ENCODE results near the gene ZNF879.

The ZNF879 gene

DNA sequence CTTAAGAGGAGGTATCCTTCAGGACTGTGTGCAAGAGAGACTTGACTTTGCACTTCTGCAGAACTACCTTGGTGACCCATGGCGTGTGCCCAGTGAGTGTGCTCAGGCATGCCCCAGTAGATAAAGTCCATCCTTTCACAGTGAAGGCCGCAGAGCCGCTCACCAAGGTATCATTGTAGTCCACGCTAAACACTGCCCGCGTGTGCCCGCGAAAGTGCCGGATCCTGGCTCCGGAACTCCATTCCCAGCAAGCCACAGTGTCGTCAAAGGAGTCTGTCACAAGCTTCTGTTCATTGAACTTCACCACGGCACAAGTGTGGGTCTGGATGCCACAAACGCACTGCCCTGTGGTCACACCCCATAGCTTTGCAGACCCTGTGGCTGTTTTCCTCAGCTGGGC lies 25.2 kb upstream of the ZNF879 start:
- H3K4me3 ChIP-seq (ENCODE audit: low read depth, low read length): no peak overlapping the region
- no peak for DNase-seq (ENCODE audit: low read depth)

DNA sequence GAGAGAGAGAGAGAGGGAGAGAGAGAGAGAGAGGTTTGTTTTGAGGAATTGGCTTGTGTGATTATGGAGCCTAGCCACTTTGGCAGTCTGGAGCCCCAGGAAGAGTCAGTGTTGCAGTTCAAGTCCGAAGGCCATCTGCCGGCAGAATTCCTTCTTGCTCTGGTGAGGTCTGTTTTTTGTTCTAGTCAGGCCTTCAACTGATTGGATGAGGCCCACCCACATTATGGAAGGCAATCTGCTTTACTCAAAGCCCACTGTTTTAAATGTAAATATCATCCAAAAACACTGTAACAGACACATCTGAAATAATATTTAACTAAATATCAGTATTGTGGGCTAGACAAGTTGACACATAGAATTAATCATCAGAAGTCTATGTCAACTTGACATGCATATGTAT lies 17.0 kb upstream of the ZNF879 start:
- no peak for DNase-seq (ENCODE audit: low read depth)

DNA sequence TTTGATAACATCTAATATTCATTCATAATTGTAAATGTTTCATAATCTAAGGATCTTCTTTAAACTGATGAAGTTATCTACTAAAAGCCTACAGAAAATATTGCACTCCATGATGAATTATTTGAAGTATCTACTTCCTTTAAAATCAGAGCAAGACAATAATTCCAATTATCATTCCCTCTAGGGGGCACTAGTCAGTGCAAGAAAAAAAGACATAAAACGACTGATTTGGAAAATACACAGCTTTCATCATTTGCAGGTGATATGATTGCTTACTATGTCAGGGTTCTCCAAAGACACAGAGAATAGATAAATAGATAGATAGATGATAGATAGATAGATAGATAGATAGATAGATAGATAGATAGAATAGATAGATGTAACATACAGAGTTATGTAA lies 14.9 kb upstream of the ZNF879 start:
- no peak for DNase-seq (ENCODE audit: low read depth)
- no peak overlapping the region for H3K4me3 ChIP-seq (ENCODE audit: low read depth, low read length)

More for the DNA sequence above, 17.0 kb upstream of the ZNF879 start:
- H3K4me3 ChIP-seq (ENCODE audit: low read depth, low read length): no peak overlapping the region

DNA sequence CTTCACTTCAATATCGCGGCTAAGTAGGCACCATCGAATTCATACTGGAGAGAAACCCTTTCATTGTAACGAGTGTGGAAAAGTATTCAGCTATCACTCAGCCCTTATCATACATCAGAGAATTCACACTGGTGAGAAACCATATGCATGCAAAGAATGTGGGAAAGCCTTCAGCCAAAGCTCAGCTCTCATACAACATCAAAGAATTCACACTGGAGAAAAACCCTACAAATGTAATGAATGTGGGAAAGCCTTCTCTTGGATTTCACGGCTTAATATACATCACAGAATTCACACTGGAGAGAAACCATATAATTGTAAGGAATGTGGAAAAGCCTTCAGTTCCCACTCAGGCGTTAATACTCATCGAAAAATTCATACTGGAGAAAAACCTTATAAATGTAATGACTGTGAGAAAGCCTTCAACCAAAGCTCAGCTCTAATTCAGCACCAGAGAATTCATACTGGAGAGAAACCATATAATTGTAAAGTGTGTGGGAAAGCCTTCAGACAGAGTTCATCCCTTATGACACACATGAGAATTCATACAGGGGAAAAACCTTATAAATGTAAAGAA lies 9.5 kb downstream of the ZNF879 start:
- no peak overlapping the region for H3K4me3 ChIP-seq (ENCODE audit: low read depth, low read length)
- no peak for DNase-seq (ENCODE audit: low read depth)

DNA sequence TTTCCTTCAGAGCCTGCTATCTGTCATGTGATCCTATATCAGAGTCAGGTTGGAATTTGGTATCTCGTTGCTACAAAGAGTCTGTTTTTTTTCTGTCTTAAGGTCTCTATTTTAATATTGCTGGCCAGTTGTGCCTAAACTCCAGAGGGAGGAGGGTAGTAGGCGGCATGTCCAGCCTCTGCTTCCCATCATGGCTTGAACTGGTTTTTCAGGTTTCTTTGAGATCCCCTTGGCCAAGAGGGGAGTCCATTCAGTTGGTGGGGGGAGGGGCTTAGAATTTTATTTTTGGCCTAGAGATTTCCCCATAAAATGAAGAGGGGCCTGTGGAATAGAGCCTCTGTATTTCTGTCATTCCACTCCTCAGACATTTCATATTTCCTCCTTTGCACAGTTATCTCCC lies 21.2 kb downstream of the ZNF879 start:
- H3K4me3 ChIP-seq (ENCODE audit: low read depth, low read length): no peak overlapping the region
- no peak for DNase-seq (ENCODE audit: low read depth)

DNA sequence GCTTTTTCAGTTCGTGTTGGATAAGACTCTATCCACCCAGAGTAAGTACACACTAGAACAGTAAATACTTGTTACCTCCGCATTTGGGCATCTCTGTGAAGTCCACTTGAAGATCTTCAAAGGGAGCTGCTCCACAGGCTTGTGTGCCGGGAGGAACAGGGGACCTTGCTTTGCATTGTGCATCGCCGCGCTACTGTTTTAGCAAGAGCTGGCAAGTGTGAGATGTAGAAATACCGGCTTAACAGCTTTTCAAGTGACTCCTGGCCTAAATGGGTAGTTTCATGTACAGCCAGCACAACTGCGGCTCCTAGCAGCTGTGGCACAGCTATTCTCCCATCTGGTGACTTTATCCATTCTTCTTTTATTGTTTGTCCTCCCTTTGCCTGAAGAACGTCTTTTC lies 28.2 kb downstream of the ZNF879 start:
- H3K4me3 ChIP-seq (ENCODE audit: low read depth, low read length): no peak overlapping the region
- no peak for DNase-seq (ENCODE audit: low read depth)

DNA sequence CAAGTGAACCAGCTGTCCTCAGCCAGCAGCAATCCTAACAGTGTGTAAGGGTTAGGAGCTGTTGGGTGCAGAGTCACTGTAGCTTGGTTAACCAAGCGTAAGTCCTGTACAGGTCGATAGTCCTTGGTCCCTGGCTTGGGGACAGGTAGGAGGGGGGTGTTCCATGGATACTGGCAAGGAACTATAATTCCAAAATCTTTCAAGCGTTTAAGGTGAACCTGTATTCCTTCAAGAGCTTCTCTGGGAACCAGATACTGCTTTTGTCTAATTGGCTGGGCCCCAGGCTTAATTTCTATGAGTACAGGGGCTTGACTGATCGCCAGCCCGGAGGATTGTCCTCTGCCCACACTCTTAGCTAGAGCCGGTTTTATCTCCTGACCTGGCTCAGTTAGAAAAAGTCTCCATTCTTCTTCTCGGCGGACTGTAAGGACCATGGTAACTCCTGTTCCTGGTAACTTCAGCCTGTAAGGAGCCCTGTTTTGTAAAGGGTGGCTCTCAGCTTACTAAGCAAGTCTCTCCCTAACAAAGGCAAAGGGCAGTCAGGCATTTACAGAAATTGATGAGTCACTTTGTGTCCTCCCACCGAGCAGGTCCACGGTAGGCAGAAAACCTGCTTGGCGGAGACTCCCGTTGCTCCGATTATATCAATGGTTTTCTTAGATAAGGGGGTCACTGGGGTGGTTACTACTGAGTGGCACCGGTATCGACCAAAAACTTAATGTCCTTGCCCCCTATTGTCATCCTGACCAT lies 30.6 kb downstream of the ZNF879 start:
- no peak for DNase-seq (ENCODE audit: low read depth)
- no peak overlapping the region for H3K4me3 ChIP-seq (ENCODE audit: low read depth, low read length)

DNA sequence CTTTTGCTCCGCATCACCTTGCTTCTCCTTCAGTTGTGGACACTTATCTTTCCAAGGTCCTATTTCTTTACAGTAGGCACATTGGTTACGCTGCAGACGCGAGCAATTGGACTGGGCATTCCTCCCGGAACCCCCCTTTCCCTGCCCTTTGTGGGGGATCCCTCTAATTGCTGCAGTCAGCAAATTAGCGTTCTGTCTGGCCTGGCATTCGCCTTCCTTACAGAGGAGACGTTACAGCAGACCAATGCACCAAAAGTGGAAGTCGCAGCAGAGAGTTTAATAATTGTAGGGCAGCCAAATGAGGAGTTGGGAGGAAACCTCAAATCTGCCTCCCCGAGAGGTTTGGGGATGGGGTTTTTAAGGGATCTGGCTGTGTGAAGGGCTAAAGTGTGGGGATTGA lies 31.3 kb downstream of the ZNF879 start:
- H3K4me3 ChIP-seq (ENCODE audit: low read depth, low read length): no peak overlapping the region
- no peak for DNase-seq (ENCODE audit: low read depth)

DNA sequence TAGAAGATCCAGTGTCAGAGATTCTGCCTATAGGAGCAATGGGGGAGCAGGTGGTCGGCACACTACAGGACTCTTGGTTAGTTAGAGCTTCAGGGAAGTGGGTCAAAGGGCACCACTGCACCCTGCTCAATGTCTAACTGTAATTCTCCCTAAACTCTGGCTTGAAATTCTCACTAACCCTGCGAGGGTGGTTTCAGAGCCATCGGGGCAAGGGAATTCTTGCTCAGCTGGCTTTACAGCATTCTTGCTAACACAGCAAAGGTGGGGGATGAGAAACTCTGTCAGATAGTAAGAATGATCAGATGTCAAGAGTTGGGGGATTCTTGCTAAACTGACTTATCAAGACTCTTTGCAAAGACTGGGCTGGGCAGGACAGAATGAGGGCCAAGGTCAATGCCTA lies 31.8 kb downstream of the ZNF879 start:
- no peak overlapping the region for H3K4me3 ChIP-seq (ENCODE audit: low read depth, low read length)
- DNase-seq (ENCODE audit: low read depth): no peak

DNA sequence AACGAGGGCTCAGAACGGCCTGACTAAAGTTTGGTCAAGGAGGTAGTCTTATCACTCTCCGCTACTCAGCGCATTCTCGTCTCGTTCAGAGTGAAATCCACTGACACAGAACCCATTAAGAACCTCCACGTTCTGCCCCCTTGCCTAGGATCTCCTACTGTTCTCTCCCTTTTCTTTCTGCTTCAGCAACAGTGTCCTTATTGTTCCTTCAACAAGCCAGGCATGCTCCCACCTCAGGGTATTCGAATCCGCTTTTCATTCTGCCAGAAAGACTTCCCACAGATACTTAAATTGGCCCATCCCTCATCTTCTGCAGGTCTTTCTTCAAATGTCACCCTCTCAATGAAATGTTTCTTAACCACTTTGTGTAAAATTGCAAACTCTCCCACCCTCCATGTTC lies 32.2 kb downstream of the ZNF879 start:
- H3K4me3 ChIP-seq (ENCODE audit: low read depth, low read length): no peak overlapping the region
- no peak for DNase-seq (ENCODE audit: low read depth)

DNA sequence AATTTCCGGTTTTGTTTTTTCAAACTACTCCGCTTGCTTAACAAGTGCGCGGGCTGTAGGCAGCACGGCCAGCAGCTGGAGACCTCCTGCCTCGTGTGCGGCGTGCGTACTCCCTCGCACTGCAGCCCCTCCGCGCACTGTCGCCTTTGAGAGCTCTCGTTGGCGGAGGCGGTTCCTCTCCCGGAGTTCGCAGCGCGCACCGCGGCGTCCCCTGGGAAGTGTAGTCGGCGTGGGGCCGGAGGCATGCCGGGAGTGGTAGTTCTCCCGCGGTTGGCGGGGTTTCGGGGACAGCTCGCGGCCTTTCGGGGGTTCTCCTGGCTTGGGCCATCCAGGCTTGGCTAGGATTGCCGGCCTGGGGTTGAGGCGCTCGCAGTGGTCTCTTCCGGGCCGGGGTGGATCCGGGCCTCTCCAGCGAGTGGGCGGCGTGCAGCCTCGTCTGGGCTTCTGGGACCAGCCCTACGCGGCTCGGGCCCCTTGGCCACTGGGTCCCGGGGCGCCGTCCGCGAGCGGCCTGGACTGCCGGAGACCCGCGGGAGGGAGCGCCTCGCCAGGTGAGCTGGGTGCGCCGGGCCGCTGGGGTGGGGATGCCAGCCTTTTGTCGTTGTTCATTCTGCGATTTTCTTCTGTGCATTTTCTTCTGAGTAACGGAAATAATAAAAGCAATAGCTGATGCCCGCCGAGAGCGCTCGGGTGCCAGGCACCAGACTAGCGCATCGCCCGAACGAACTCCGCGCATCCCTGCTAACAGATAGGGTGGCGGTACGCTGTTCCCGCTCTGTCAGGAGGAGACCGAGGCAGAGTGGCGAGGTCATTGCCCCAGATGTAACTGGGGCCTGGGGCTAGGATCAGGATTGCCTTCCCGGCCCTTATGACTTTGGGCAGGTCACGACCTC lies 36.8 kb downstream of the ZNF879 start, which contains the start of gene ZNF354C:
ZNF354C (plus strand) TSS at position 258 of the 893 bp plus-strand sequence. CDS start 1,696 bp downstream, outside the sequence.
- peak within 1 kb of the TSS; percentile 78 for H3K4me3 ChIP-seq (ENCODE audit: low read depth, low read length)
- peak; percentile 77 for DNase-seq (ENCODE audit: low read depth)

DNA sequence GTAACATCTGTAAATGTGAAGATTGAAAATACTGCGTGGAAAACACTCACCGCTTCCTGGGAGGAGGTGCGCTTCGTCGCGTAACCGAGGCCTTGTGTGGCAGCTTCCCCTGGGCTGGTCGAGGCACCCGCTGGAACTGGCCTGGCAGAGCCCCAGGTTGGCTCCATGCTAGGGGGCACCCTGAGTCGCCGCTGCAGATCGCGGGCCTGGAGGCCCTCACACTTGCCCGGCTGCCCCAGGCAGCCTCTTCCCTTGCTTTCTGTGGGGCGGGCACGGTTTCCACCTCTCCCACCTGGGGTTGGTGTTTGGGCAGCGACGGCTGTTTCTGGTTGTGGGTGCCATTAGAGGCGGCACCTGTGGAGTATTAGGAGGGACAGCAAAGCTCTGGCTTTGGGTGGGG lies 37.4 kb downstream of the ZNF879 start:
- no peak for DNase-seq (ENCODE audit: low read depth)
- H3K4me3 ChIP-seq (ENCODE audit: low read depth, low read length): peak overlapping the region; percentile 78

DNA sequence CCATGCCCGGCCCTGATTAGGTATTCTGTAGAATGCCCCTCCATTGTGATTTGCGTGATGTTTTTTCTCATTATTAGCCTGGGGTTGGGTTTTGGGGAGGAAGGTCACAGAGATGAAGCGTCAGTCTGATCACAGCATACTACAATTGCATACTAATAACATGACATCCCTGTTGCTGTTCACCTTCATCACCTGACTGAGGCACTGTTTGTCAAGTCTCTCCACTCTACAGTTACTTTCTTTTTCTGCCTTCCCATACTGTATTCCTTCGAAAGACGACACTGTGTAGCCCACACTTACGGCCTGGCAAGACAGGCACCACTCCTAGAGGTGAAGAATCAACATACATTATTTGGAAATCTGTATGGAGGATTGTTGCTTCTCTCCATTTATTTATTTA lies 42.1 kb downstream of the ZNF879 start:
- DNase-seq (ENCODE audit: low read depth): no peak
- H3K4me3 ChIP-seq (ENCODE audit: low read depth, low read length): no peak overlapping the region

DNA sequence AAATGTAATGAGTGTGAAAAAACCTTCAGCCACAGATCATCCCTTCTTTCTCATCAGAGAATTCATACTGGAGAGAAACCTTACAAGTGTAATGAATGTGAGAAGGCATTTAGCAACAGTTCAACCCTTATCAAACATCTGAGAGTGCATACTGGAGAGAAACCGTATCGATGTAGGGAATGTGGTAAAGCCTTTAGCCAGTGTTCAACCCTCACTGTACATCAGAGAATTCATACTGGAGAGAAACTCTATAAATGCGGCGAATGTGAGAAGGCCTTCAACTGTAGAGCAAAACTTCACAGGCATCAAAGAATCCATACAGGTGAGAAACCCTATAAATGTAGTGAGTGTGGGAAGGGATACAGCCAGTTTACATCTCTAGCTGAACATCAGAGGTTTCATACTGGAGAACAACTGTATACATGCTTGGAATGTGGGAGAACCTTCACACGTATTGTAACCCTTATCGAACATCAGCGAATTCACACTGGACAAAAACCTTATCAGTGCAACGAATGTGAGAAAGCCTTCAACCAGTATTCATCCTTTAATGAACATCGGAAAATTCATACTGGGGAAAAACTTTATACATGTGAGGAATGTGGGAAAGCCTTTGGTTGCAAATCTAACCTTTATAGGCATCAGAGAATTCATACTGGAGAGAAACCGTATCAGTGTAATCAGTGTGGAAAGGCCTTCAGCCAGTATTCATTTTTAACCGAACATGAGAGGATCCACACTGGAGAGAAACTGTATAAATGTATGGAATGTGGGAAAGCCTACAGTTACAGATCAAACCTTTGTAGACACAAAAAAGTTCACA lies 55.8 kb downstream of the ZNF879 start:
- no peak overlapping the region for H3K4me3 ChIP-seq (ENCODE audit: low read depth, low read length)
- DNase-seq (ENCODE audit: low read depth): no peak

DNA sequence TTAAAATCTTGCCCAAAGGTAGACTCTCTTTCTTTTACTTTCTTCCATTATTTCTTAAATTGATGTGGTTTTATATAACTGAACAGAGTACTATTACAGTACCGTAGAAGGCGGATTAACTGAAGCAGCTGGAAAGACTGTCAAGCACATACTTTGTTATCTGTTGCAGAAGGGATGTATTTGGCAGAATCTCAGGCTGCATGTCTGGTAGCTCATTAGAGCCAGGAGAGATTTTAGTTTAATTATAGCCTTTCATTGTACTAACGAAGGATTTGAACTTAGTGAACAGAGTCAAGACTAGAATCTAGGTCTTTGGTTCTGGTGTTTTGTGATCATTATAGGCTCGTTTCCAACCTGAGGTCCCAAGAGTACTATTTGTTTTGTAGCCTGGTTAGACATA lies 57.1 kb downstream of the ZNF879 start:
- no peak for DNase-seq (ENCODE audit: low read depth)
- H3K4me3 ChIP-seq (ENCODE audit: low read depth, low read length): no peak overlapping the region
